K562 (cell line): ENCODE data around the gene DNMT3L. TPM values are rescaled to one million over a fixed set of nuclear protein-coding genes. Genes with fewer than 3 reads are reported as not detected.
A peak's percentile ranks its signal among the peaks of the same experiment; 100 is the strongest.

Experiments used
- ARID2 ChIP-seq: fragments of 450-650 bp; IDR thresholded peaks from 2 replicates; pipeline ENCODE4 v1.6.1; 2017; ENCODE audit warnings: antibody characterized with exemption, mild to moderate bottlenecking
- CBX8 ChIP-seq: fragments of 200-600 bp; sonication (generic); IDR thresholded peaks from 2 replicates; pipeline ENCODE4 v1.6.1; 2012; ENCODE audit warnings: borderline replicate concordance, mixed run types, low read depth, mild to moderate bottlenecking, moderate library complexity, mixed read lengths, low read length, control low read depth, inconsistent platforms; ENCODE audit not compliant: poor library complexity, severe bottlenecking; ENCODE audit errors: extremely low read depth
- FOXA3 ChIP-seq, 2 experiments: fragments of 450-650 bp in 1 of 2; sonication (generic) in 1 of 2; formaldehyde crosslinking; IDR thresholded peaks in 1 of 2; conservative IDR thresholded peaks in 1 of 2; 2 replicates each; pipeline versions ENCODE4 v1.4.0 to v1.8.0; 2020 to 2022; ENCODE audit warnings: mild to moderate bottlenecking in 2 of 2, missing genetic modification reagents in 1 of 2
- JUND ChIP-seq, 2 experiments: IDR thresholded peaks; 2 replicates in 1 of 2; 3 replicates in 1 of 2; pipeline ENCODE4 v1.6.1; 2011; ENCODE audit warnings: borderline replicate concordance in 2 of 2, low read depth in 2 of 2, low read length in 2 of 2, improper control_type of control experiment in 1 of 2, missing biosample characterization in 1 of 2, missing genetic modification characterization in 1 of 2, missing genetic modification reagents in 1 of 2
- KLF6 ChIP-seq: fragments of 250-450 bp; sonication (Bioruptor Pico); IDR thresholded peaks from 2 replicates; pipeline ENCODE4 v1.4.0; 2020; ENCODE audit warnings: mild to moderate bottlenecking, moderate library complexity, borderline replicate concordance
- LEF1 ChIP-seq: fragments of 450-650 bp; IDR thresholded peaks from 2 replicates; pipeline ENCODE4 v1.6.1; 2016; ENCODE audit warnings: mild to moderate bottlenecking
- MAZ ChIP-seq, 2 experiments: fragments of 450-650 bp in 1 of 2; sonication (generic) in 1 of 2; formaldehyde crosslinking; IDR thresholded peaks in 1 of 2; conservative IDR thresholded peaks in 1 of 2; 2 replicates each; pipeline versions ENCODE4 v1.4.0 to v1.5.0; 2020; ENCODE audit warnings: mild to moderate bottlenecking in 1 of 2, missing genetic modification reagents in 1 of 2
- PHF21A ChIP-seq: fragments of 450-650 bp; IDR thresholded peaks from 2 replicates; pipeline ENCODE4 v1.6.1; 2017; ENCODE audit warnings: low read depth, borderline replicate concordance
- POLR2G ChIP-seq: fragments of 200-400 bp; formaldehyde crosslinking; IDR thresholded peaks from 2 replicates; pipeline ENCODE4 v1.6.1; 2017; ENCODE audit warnings: low read depth, mild to moderate bottlenecking, antibody characterized with exemption, low read length, moderate library complexity
- RBM15 ChIP-seq: fragments of 200-400 bp; formaldehyde crosslinking; IDR thresholded peaks from 2 replicates; pipeline ENCODE4 v1.6.1; 2018; ENCODE audit warnings: mild to moderate bottlenecking, low read length, moderate library complexity; ENCODE audit not compliant: insufficient read depth
- RCOR1 ChIP-seq, 2 experiments: IDR thresholded peaks; 2 replicates each; pipeline ENCODE4 v1.6.1; 2012; ENCODE audit warnings: low read depth in 2 of 2, low read length in 2 of 2, borderline replicate concordance in 1 of 2, improper control_type of control experiment in 1 of 2
- RFX5 ChIP-seq: IDR thresholded peaks from 2 replicates; pipeline ENCODE4 v1.6.1; 2011; ENCODE audit warnings: low read depth, mild to moderate bottlenecking, improper control_type of control experiment, low read length
- TBP ChIP-seq: optimal IDR thresholded peaks from 2 replicates; pipeline ENCODE3; 2011; ENCODE audit warnings: low read depth, low read length, improper control_type of control experiment
- THRA ChIP-seq: fragments of 450-650 bp; IDR thresholded peaks from 2 replicates; pipeline ENCODE4 v1.6.1; 2017; ENCODE audit warnings: mild to moderate bottlenecking, moderate library complexity
- ZBTB5 ChIP-seq: fragments of 450-650 bp; IDR thresholded peaks from 2 replicates; pipeline ENCODE4 v1.6.1; 2017; ENCODE audit warnings: antibody characterized with exemption
- ZKSCAN3 ChIP-seq: fragments of 250-450 bp; sonication (Bioruptor Pico); IDR thresholded peaks from 2 replicates; pipeline ENCODE4 v1.4.0; 2020
- ZNF140 ChIP-seq: fragments of 250-450 bp; sonication (Bioruptor Pico); IDR thresholded peaks from 2 replicates; pipeline ENCODE4 v1.8.0; 2021; ENCODE audit warnings: moderate library complexity, mild to moderate bottlenecking, inconsistent platforms
- polyA plus RNA-seq, 8 experiments: library from polyadenylated mRNA; depleted of rRNA in 4 of 8; stranded (reverse) in 5 of 8; unstranded in 3 of 8; fragments of >200 nt; fragmentation: Nextera tagmentation in 2 of 8; fragmentation: Illumina TruSeq in 1 of 8; extraction: Ambion mirVana in 2 of 8; extraction: Trizol in 1 of 8; gene quantifications; 2 replicates each; pipeline versions ENCODE4 v1.2.1 to v1.2.3, GENCODE V29; 2011 to 2014; ENCODE audit warnings: inconsistent platforms in 1 of 8, missing spikeins in 1 of 8
- total RNA-seq, 7 experiments: library from RNA; depleted of rRNA in 6 of 7; stranded (reverse); fragments of >200 nt in 6 of 7; fragmentation: Illumina TruSeq in 2 of 7; extraction: Trizol in 2 of 7; gene quantifications; 2 replicates each; pipeline versions ENCODE4 v1.2.1 to v1.2.3, GENCODE V29; 2011 to 2021; ENCODE audit warnings: low replicate concordance in 1 of 7
- TF ChIP-seq, protein P1 (sequence below), 2 experiments: fragments of 150-350 bp in 1 of 2; IDR thresholded peaks; 2 replicates each; pipeline ENCODE4 v1.6.1; 2012 to 2016; ENCODE audit warnings: low read depth in 2 of 2, low read length in 2 of 2, mild to moderate bottlenecking in 1 of 2, moderate library complexity in 1 of 2
- TF ChIP-seq, protein P2 (sequence below): fragments of 250-450 bp; sonication (Bioruptor Pico); IDR thresholded peaks from 2 replicates; pipeline ENCODE4 v1.8.0; 2021; ENCODE audit warnings: mild to moderate bottlenecking, moderate library complexity

Gene DNMT3L
- total and polyA plus RNA-seq, 9 of the 15 experiments (the other 6 are each of a cell fraction or from before 2014, with no cell fraction given): 0.08 TPM; not detected in 8

DNA sequence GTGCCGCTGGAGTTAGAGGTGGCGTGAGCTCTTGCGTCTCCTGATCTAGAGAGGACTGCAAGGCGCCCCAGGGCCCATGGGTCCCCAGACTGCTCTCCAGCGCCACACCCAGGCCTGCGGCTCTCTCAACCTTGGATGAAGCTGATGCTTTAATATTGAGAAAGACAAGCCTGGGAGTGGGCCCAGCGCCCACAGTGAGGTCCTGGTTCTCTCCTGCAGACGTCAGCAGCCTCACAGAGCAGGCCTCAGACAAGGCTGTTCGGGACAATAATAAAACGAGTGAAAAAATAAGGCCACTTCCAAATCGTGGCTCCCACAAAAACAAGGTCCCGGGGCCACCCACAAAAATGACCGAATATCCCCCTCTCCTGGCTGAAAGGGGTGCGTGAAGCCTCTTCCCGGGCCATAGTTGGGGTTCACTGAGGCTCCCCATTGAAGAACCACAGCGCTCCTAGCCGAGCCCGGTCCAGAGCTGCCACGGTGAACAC, 6.0 kb upstream of the DNMT3L start (continued):
- no peak for TF ChIP-seq THRA
- no peak for TF ChIP-seq TBP
- TF ChIP-seq ARID2: 0 out of 2 replicates have a peak, but pooled peaks have one; percentile 54
- no peak for TF ChIP-seq ZNF140 (CRISPR knock-in tag)
- no peak for TF ChIP-seq KLF6
- TF ChIP-seq ZKSCAN3 (CRISPR knock-in tag): no peak
- TF ChIP-seq LEF1: no peak
- TF ChIP-seq, protein P1, sequence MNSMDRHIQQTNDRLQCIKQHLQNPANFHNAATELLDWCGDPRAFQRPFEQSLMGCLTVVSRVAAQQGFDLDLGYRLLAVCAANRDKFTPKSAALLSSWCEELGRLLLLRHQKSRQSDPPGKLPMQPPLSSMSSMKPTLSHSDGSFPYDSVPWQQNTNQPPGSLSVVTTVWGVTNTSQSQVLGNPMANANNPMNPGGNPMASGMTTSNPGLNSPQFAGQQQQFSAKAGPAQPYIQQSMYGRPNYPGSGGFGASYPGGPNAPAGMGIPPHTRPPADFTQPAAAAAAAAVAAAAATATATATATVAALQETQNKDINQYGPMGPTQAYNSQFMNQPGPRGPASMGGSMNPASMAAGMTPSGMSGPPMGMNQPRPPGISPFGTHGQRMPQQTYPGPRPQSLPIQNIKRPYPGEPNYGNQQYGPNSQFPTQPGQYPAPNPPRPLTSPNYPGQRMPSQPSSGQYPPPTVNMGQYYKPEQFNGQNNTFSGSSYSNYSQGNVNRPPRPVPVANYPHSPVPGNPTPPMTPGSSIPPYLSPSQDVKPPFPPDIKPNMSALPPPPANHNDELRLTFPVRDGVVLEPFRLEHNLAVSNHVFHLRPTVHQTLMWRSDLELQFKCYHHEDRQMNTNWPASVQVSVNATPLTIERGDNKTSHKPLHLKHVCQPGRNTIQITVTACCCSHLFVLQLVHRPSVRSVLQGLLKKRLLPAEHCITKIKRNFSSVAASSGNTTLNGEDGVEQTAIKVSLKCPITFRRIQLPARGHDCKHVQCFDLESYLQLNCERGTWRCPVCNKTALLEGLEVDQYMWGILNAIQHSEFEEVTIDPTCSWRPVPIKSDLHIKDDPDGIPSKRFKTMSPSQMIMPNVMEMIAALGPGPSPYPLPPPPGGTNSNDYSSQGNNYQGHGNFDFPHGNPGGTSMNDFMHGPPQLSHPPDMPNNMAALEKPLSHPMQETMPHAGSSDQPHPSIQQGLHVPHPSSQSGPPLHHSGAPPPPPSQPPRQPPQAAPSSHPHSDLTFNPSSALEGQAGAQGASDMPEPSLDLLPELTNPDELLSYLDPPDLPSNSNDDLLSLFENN (IDR thresholded peaks at IDR 0.05; ENCODE audit: low read depth in 2 of 2, low read length in 2 of 2): no peak
- TF ChIP-seq FOXA3 (CRISPR knock-in tag; conservative IDR thresholded peaks at IDR 0.05 in 1 of 2, IDR thresholded peaks at IDR 0.05 in 1 of 2): no peak
- no peak for TF ChIP-seq POLR2G
- TF ChIP-seq RCOR1 (IDR thresholded peaks at IDR 0.05; ENCODE audit: borderline replicate concordance in 1 of 2, low read depth in 2 of 2, low read length in 2 of 2): peak in 1 of 2 experiments; percentile 51; a peak in 1 of 4 replicates
- TF ChIP-seq RBM15: no peak
- TF ChIP-seq CBX8: no peak
- TF ChIP-seq MAZ (CRISPR knock-in tag; conservative IDR thresholded peaks at IDR 0.05 in 1 of 2, IDR thresholded peaks at IDR 0.05 in 1 of 2): peak; percentile 35 to 67; a peak in 1 of 4 replicates
- TF ChIP-seq RFX5: no peak
- no peak for TF ChIP-seq PHF21A
- no peak for TF ChIP-seq ZBTB5
- TF ChIP-seq JUND (IDR thresholded peaks at IDR 0.05; ENCODE audit: borderline replicate concordance, low read depth, low read length): peak; percentile 35; the same call in 1 of the 2 replicates
- TF ChIP-seq JUND (tag; IDR thresholded peaks at IDR 0.05; ENCODE audit: borderline replicate concordance, low read depth, low read length): no peak
- TF ChIP-seq, protein P2, sequence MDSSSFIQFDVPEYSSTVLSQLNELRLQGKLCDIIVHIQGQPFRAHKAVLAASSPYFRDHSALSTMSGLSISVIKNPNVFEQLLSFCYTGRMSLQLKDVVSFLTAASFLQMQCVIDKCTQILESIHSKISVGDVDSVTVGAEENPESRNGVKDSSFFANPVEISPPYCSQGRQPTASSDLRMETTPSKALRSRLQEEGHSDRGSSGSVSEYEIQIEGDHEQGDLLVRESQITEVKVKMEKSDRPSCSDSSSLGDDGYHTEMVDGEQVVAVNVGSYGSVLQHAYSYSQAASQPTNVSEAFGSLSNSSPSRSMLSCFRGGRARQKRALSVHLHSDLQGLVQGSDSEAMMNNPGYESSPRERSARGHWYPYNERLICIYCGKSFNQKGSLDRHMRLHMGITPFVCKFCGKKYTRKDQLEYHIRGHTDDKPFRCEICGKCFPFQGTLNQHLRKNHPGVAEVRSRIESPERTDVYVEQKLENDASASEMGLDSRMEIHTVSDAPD: no peak
